ENCODE data around the gene ERMN.
"Not testable (repeated sequence)": the region's sequence is repeated elsewhere in the genome, so short reads cannot be mapped to it uniquely, and the experiment has no call there.

The ERMN gene

DNA sequence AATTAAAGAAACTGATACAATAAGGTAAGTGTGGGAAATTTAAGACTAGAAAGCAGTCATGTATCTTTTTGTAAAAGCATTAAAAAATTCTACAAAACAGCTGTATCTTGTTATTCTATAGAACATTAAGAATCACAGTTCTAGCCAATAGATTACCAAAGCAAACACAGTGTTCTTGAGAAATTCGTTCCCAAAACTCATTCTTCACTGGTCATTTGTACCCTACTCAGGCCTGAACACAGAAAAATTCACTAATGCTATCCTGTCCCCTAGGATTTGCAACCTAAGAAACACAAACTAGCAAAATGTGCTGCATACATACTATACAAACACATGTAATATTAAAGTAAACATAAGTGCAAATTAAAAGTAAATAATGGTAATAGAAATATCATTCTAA, 29.1 kb downstream of the ERMN start:
- DNase-seq (ENCODE audit: extremely low read depth, low read depth), result no peak
- TF ChIP-seq, protein P1, sequence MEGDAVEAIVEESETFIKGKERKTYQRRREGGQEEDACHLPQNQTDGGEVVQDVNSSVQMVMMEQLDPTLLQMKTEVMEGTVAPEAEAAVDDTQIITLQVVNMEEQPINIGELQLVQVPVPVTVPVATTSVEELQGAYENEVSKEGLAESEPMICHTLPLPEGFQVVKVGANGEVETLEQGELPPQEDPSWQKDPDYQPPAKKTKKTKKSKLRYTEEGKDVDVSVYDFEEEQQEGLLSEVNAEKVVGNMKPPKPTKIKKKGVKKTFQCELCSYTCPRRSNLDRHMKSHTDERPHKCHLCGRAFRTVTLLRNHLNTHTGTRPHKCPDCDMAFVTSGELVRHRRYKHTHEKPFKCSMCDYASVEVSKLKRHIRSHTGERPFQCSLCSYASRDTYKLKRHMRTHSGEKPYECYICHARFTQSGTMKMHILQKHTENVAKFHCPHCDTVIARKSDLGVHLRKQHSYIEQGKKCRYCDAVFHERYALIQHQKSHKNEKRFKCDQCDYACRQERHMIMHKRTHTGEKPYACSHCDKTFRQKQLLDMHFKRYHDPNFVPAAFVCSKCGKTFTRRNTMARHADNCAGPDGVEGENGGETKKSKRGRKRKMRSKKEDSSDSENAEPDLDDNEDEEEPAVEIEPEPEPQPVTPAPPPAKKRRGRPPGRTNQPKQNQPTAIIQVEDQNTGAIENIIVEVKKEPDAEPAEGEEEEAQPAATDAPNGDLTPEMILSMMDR (IDR thresholded peaks at IDR 0.05; ENCODE audit: low read depth, low read length), result no peak

DNA sequence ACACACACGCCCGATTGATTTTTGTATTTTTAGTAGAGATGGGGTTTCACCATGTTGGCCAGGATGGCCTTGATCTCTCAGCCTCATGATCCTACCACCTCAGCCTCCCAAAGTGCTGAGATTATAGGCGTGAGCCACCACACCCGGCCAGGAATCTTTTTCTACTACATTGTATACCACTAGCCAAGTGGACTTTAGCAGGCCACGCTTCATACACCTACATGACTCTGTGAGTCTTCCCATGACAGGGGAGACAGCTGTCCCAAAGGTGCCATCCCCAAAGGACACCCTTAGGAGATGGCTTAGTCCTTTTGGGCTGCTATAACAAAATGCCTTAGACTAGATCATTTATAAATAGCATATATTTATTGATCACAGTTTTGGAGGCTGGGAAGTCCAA, 32.8 kb downstream of the ERMN start:
- TF ChIP-seq, protein P1 (IDR thresholded peaks at IDR 0.05; ENCODE audit: low read depth, low read length), result no peak
- DNase-seq (ENCODE audit: extremely low read depth, low read depth), result no peak

DNA sequence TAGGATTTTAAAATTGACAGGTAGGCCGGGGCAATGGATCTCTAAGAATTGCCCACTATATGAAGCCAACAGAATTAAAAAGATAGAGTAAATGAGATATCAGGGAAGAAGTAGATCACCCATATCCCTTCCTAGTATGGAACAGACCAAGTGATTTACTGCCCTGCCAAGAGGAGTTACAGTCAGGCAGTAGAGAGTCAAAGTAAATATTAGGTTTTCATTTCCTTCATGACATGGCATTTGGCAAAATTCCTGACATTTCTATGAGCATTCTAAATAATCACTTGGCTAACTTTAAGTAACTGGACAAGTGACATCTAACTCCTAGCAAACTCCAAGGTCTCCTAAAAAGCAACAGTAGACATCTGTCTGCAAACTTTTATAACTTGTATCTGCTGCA, 34.6 kb downstream of the ERMN start:
- DNase-seq (ENCODE audit: extremely low read depth, low read depth), result no peak
- TF ChIP-seq, protein P1 (IDR thresholded peaks at IDR 0.05; ENCODE audit: low read depth, low read length), result no peak

DNA sequence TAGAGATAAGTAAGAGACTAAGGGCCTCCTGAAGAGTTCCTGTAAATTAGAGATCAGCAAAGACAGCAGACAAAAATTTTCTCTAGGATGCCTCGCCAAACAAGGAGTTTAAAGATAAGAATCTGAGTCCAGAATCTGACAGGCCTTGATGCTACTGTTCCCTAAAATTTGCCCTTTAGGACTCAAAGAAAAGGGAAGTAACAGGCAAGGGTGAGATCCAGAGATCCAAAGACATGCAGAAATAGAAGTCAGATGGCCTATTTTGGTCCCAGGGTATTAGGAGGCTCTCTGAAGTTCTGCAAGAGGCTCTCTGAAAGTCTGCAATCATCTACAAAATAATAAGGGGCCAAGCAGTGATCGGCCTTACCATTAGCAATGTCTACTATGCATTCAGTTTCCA, 35.1 kb downstream of the ERMN start:
- TF ChIP-seq, protein P1 (IDR thresholded peaks at IDR 0.05; ENCODE audit: low read depth, low read length), result no peak
- no peak for DNase-seq (ENCODE audit: extremely low read depth, low read depth)

DNA sequence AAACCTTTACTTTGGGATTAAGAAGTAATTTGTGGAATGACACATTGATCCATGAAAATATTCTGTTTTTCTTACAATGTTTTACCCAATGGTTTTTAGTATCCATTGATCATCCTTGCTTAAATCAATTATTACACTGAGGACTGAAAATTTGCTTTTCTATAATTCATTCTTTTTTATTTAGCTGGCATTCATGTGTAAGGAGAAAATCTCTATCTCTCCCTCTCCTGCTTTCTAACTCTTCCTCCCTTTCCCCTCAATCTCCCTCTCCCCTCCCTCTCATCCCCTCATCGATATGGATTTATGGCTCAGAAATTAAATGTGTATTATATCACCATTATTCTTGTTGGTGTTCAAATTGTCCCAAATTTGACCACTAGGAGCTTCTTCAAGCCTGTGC, 38.5 kb downstream of the ERMN start:
- DNase-seq (ENCODE audit: extremely low read depth, low read depth), result no peak
- TF ChIP-seq, protein P1 (IDR thresholded peaks at IDR 0.05; ENCODE audit: low read depth, low read length), result no peak

DNA sequence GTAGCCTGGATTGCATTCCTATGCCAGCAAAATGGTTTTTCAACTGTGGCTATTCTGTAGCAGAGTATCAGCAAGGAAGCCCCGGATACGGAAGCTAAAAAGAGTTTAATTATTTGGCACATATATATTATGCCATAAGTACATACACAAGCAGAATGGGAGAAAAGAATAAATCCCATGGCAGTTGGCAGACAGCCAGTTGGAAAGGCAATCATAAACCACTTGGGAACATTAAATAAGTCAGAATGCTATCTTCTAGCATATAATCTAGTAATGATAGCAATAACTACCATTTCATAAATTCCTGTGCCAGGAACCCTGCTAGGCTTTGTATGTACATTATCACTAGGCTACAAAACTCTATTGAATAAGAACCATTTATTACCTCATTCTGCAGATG, 42.2 kb downstream of the ERMN start:
- DNase-seq (ENCODE audit: extremely low read depth, low read depth), result no peak
- TF ChIP-seq, protein P1 (IDR thresholded peaks at IDR 0.05; ENCODE audit: low read depth, low read length), result no peak

DNA sequence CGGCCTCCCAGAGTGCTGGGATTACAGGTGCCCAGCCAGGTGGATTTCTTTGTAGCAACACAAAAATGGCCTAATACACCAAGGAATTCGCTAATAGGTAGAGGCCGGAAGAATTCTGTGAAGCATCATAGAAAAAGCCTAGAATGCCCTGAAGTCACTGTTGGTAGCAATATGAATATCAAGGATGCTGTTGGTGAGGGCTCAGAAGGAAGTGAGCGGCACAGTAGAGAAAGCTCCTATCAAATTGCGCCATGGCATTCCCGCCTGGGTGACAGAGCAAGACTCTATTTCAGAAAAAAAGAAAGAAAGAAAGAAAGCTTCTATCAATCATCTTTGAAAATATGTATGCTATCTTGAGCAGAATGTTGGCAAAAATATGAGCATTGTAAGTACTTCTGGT, 44.3 kb downstream of the ERMN start:
- TF ChIP-seq, protein P1 (IDR thresholded peaks at IDR 0.05; ENCODE audit: low read depth, low read length), result no peak
- DNase-seq (ENCODE audit: extremely low read depth, low read depth), result no peak

DNA sequence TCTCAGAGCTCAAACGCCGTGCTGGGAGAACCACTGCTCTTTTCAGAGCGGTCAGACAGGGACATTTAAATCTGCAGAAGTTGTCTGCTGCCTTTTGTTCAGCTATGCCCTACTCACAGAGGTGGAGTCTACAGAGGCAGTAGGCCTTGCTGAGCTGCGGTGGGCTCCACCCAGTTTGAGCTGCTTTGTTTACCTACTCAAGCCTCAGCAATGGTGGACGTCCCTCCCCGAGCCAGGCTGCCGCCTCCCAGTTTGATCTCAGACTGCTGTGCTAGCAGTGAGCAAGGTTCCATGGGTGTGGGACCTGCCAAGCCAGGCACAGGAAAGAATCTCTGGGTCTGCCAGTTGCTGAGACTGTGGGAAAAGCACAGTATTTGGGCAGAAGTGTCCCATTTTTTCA, 46.3 kb downstream of the ERMN start:
- not testable (repeated sequence) for DNase-seq (ENCODE audit: extremely low read depth, low read depth)
